BJ (cell line): Measurements from ENCODE around the gene SNX24. TPM values are rescaled to one million over a fixed set of nuclear protein-coding genes. Genes with fewer than 3 reads are reported as not detected.

ENCODE experiments used
- CTCF ChIA-PET: fragments of 350-600 bp; formaldehyde crosslinking; extraction: SDS; loops from one replicate; lab custom pipeline; 2021; ENCODE audit warnings: antibody characterized with exemption, inconsistent platforms; lab: Yijun Ruan, JAX
- POLR2A ChIA-PET: fragments of 300-600 bp; sonication (Branson Sonifier 250); formaldehyde crosslinking; extraction: SDS; loops from one replicate; lab custom pipeline; 2021; ENCODE audit warnings: antibody characterized with exemption; lab: Charles Lee
- DNase-seq: peaks from one replicate; pipeline ENCODE4 v3.0.0-alpha.2; 2011; ENCODE audit warnings: low read depth
- H3K27me3 ChIP-seq: 2 replicates; pipeline ENCODE4 v1.6.0; 2011; ENCODE audit warnings: low read length; ENCODE audit not compliant: control insufficient read depth, insufficient read depth
- H3K36me3 ChIP-seq: 2 replicates; pipeline ENCODE4 v1.5.1; 2011; ENCODE audit warnings: low read length; ENCODE audit not compliant: control insufficient read depth, insufficient read depth
- H3K4me3 ChIP-seq: 2 replicates; pipeline ENCODE4 v1.5.1; 2011; ENCODE audit warnings: low read depth, mild to moderate bottlenecking, control low read depth, low read length
- polyA plus RNA-seq: library from polyadenylated mRNA; depleted of rRNA; stranded (reverse); fragments of >200 nt; gene quantifications from 2 replicates; pipeline ENCODE4 v1.2.3, GENCODE V29; 2011
- TF ChIP-seq, protein P1 (sequence below): IDR thresholded peaks from 2 replicates; pipeline ENCODE4 v1.5.1; 2011; ENCODE audit warnings: low read depth, mild to moderate bottlenecking, control low read depth, inconsistent platforms, low read length, moderate library complexity; ENCODE audit not compliant: insufficient read depth

Gene SNX24
- polyA plus RNA-seq, 1 experiment = 6.9 TPM

DNA sequence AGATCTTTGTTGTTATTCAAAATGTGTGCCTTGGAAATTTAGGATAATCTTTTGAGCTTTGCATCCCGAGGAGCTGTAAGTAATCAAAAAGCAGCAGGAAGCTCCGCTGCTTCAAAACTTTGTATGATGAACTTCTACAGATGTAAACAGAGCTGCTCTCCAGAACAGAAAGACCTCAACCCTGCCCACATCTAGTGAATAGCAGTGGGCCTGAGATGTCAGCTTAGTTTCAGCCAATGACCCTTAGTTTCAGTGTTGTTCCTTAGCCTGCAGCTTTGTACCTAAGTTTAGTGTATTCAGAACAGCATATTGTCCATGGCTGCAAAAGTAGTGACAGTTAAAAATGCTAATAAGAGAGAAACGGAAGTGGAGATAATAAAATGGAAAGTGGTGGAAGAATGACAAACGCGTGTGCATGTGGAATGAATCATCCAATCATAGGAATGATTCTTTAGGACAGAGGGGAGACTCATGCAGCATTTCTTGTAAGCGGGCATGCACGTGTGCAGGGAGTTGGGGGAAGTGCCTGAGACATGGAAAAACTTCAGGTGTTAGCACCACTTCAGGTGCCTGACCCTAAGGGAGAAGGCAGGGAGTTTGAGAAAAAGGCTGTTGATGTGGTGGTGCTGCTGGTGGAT is 24.9 kb downstream of the SNX24 start:
- peak; percentile 33 for DNase-seq
- POLR2A ChIA-PET = interaction anchor here (0.5 to 0.9 kb wide), 2 partner anchors 18 to 317 kb away, joined by 3 to 4 read pairs; no protein-coding TSS in a partner anchor
- H3K36me3 ChIP-seq = no peaks in the 10 kb centered on the region
- H3K4me3 ChIP-seq = no peak overlapping the region
- CTCF ChIA-PET = no interaction called here
- H3K27me3 ChIP-seq = no peaks in the 10 kb centered on the region
- TF ChIP-seq, protein P1, sequence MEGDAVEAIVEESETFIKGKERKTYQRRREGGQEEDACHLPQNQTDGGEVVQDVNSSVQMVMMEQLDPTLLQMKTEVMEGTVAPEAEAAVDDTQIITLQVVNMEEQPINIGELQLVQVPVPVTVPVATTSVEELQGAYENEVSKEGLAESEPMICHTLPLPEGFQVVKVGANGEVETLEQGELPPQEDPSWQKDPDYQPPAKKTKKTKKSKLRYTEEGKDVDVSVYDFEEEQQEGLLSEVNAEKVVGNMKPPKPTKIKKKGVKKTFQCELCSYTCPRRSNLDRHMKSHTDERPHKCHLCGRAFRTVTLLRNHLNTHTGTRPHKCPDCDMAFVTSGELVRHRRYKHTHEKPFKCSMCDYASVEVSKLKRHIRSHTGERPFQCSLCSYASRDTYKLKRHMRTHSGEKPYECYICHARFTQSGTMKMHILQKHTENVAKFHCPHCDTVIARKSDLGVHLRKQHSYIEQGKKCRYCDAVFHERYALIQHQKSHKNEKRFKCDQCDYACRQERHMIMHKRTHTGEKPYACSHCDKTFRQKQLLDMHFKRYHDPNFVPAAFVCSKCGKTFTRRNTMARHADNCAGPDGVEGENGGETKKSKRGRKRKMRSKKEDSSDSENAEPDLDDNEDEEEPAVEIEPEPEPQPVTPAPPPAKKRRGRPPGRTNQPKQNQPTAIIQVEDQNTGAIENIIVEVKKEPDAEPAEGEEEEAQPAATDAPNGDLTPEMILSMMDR = no peak

- Histone ChIP-seq H3K4me3 (no peak overlapping the region), H3K36me3 (no peaks in the 10 kb centered on the region), H3K27me3 (no peaks in the 10 kb centered on the region)
- TF ChIP-seq, protein P1 = no peak
- no peak for DNase-seq
- ChIA-PET POLR2A (no interaction called here), CTCF (no interaction called here)
Measured at GRCh38 chr5:122871661-122872060, 26.2 kb downstream of the SNX24 start.

- TF ChIP-seq, protein P1 = no peak
- ChIA-PET CTCF (interaction anchor here (0.8 to 0.9 kb wide), 2 partner anchors 13 kb away, joined by 3 to 4 read pairs; no protein-coding TSS in a partner anchor), POLR2A (no interaction called here)
- no peak for DNase-seq
- Histone ChIP-seq H3K27me3 (no peaks in the 10 kb centered on the region), H3K36me3 (no peaks in the 10 kb centered on the region), H3K4me3 (no peak overlapping the region)
Measured at GRCh38 chr5:122874179-122874875, 28.9 kb downstream of the SNX24 start.

GRCh38 chr5:122877518-122877917 is 32.1 kb downstream of the SNX24 start:
- H3K27me3 ChIP-seq = no peaks in the 10 kb centered on the region
- no peaks in the 10 kb centered on the region for H3K36me3 ChIP-seq
- TF ChIP-seq, protein P1 = no peak
- H3K4me3 ChIP-seq = no peak overlapping the region
- ChIA-PET POLR2A (no interaction called here), CTCF (no interaction called here)
- DNase-seq = no peak

GRCh38 chr5:122879076-122879475 is 33.7 kb downstream of the SNX24 start:
- TF ChIP-seq, protein P1 = no peak
- no peak for DNase-seq
- CTCF ChIA-PET = interaction anchor here (1.3 kb wide), 1 partner anchor 17 kb away, joined by 4 read pairs; no protein-coding TSS in a partner anchor
- no peaks in the 10 kb centered on the region for H3K36me3 ChIP-seq
- POLR2A ChIA-PET = no interaction called here
- no peaks in the 10 kb centered on the region for H3K27me3 ChIP-seq
- H3K4me3 ChIP-seq = no peak overlapping the region
